ENCODE results near the gene TMEM184B.

DNA sequence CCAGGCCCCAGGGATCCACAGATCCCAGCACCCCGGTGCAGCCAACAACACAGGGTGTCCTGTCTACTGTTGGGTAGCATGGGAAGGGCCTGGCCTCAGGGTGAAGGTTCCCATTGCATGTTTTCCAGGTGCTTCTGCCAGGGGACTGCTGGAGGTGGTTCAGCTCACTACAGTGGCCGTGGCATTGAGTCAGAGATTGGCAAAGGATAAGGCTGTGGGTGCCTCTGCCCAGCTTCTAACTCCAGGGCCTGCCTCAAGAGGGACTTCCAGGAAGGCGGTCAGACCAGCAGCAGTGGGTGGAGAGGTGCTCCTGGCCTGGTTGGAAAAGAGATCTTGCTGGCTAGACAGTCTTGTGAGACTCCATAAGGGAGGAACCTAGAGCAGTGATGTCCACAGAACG, 23.6 kb upstream of the TMEM184B start:
- TF ChIP-seq POLR2A (IDR thresholded peaks at IDR 0.05; ENCODE audit: low read length) (no peak), EP300 (IDR thresholded peaks at IDR 0.05) (no peak)
- TF ChIP-seq, protein P1, sequence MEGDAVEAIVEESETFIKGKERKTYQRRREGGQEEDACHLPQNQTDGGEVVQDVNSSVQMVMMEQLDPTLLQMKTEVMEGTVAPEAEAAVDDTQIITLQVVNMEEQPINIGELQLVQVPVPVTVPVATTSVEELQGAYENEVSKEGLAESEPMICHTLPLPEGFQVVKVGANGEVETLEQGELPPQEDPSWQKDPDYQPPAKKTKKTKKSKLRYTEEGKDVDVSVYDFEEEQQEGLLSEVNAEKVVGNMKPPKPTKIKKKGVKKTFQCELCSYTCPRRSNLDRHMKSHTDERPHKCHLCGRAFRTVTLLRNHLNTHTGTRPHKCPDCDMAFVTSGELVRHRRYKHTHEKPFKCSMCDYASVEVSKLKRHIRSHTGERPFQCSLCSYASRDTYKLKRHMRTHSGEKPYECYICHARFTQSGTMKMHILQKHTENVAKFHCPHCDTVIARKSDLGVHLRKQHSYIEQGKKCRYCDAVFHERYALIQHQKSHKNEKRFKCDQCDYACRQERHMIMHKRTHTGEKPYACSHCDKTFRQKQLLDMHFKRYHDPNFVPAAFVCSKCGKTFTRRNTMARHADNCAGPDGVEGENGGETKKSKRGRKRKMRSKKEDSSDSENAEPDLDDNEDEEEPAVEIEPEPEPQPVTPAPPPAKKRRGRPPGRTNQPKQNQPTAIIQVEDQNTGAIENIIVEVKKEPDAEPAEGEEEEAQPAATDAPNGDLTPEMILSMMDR (IDR thresholded peaks at IDR 0.05), result no peak
